Germinal center (tissue), 1 donor: ENCODE measurements around the gene HS3ST3A1.

Experiments used
- DNase-seq: peaks from one replicate; pipeline ENCODE4 v3.0.0; 2012; ENCODE audit warnings: mixed read lengths, low spot score

Gene HS3ST3A1

DNA sequence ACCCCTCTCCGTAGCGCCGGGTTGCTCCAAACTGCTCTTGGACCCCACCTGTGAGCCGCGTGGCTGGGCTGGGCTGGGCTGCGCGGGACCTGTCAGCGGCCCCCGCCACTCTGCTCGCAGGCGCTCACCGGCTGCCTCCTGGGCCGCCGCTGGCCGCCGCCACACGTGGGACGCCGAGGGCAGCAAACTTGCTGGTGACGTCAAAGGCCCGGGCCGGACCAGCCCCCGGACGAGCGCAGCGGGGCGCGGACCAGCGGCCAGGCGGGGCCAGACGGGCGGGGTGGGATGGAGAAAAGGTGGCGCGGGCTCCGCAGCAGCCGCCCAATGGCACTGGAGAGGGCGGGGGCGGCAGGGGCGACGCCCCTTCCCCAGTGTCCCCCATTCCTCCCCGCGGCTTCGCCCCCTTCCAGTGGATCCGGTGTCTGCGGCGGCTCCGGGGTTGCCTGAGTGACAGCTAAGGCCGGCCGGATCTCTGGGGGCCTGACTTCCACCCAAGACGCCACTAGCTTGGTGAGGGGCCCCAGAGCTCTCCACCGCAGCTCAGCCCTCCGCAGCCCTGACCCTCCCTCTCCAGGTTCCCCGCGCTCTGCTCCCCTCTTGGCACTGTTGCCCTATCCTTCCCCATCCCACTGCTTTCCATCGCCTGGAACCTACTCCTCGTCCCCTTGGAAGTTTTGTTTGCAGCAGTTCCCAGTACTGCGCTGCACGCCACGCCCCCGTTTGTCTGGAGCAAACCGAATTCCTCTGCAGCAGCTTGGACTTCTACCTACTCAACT is at the start of gene HS3ST3A1:
Gene HS3ST3A1 (minus strand): TSS at position 154 of the 776 bp plus-strand sequence. CDS start 800 bp downstream, outside the sequence.
- no peak for DNase-seq

DNA sequence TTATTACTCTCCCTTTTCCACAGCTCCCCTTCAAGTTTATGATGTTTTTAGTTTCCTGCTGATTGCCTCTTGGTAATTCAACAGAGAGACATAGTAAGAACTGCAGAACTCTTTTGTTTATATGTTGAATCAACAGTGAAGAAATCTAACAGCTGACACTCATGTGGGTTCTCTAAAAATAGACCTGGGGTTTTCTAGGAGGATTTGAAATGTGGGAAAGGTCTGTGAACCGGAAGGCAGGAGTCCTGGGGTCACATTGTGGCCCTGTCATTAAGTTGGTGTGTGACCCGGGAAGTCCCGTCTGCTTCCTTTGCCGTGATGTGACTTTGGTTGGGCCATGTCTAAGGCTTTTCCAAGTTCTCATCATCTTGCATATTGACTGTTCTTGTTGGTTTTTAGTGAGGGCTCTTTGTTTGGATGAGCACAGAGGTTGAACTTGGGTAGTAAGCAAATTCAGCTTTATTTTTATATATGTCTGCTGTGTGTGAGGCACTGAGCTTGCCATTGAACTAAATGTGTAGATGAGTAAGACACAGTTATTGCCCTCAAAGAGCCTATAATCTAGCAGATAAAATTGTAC is 48.5 kb upstream of the HS3ST3A1 start:
- DNase-seq, result no peak

DNA sequence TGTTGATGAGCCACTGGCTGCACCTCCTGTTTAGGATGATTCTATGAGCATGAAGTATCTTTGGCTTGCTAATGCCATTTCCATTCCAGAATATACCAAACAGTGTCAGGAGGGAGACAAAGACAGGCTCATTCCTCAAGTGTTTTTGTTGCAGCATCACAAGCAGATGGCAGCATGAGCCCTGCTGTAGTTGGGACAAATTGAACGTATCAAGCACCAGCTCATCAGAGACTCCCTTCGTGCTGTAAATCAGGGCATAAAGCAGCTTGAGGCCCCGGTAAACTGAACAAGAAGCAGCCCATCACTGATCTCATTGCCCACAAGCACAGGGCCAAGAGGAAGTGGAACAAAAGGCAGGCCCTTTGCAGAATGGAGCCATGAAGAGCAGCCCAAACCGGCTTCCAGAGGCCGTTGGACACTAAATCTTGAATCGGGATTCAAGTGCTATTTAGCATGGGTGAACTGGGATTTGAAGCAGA is 45.9 kb upstream of the HS3ST3A1 start:
- no peak for DNase-seq

DNA sequence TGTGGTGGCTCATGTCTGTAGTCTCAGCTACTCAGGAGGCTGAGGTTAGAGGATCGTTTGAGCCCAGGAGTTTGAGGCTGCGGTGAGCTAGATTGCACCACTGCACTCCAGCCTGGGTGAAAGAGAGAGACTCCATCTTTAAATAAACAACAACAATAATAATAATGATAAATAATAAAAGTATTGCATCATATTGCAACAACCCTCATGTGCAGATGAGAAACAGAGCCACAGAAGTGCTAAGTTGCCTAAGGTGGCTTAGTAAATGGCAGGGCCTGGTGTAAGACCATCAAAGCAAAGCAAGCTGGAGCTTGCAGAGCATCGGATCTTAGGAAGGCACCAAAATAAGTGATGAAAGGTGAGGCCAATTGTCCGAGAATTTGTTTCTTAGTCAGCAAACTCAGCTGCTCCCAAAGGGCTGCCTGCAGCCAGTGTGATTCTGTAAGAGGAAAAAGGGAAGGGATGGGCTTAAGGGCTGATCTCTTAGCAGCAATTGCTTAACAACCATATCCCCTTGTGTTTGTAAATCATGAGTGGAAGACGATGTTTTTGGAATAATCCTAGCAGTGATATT is 45.3 kb upstream of the HS3ST3A1 start:
- DNase-seq, result no peak

DNA sequence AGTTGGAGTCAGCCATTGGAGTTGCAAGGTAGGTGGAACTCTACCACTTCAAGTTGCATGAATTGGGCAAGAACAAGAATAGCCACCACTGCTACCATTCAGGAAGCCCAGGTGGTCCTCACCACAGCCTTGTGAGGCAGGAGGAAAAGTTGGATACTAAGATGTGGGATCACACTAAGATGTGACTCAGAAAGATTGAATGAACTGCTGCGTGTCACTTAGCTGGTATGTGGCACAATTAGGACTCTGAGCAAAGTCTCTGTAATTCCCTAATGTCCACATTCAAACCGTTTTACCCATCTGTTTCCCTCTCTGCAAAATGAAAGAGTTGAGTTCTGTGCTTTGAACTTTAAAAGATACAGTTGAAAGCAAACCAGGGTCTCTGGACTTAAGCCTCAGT is 44.7 kb upstream of the HS3ST3A1 start:
- DNase-seq, result no peak

DNA sequence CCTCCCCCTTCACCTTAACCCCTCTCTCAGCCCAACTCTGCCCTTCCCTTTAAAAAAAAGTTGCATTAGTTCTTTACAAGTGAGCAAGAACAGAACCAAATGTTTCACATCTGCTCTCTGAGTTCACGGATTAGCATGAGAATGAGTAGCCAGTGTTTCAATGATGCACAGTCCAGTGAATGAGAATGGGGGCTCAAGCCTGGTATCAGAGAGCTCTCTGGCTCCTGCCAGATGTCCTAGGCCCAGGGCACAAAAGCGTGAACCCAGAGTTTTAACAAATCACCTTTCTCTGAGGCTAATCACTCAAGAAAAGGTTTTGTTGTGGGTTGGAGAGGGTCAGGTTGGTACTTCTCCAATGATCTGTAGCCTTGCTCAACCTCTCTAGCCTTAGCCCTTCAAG is 41.5 kb upstream of the HS3ST3A1 start:
- no peak for DNase-seq

DNA sequence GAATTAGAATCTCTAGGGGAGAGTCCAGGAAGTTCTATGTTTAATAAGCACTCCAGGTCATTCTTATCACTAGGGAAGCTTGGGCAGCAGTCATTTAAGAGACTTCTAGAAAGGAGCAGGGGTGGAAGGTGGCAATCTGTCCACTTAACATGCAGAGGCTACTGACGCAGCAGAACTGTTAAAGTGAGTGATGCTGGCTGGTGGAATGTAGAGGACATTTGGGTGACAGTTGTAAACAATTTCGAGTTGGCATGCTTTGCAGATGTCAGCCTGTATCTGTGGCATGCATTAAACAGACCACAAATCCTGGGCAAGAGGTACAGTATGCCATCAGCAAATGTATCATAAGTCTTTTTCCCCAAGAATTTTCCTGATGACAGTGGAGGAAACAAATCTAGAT is 40.5 kb upstream of the HS3ST3A1 start:
- DNase-seq, result no peak

DNA sequence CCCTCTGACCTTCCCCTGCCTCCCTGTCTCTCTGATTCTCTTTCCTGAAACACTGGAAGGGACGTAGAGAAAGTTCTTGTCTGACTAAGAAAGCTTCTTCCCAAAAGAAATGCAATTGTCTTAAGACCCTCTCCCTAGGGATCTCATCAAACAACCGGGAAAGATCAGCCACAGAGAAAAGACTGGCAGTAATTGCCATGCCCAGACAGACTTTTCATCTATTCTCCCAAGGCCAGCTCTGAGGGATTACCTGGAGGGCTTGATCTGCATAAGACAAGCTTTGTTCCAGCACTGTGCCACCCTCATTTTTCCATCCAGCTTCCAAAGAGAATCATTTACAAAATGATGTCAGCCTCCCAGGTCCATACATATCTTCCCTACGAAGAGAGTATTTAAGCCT is 38.8 kb upstream of the HS3ST3A1 start:
- no peak for DNase-seq

DNA sequence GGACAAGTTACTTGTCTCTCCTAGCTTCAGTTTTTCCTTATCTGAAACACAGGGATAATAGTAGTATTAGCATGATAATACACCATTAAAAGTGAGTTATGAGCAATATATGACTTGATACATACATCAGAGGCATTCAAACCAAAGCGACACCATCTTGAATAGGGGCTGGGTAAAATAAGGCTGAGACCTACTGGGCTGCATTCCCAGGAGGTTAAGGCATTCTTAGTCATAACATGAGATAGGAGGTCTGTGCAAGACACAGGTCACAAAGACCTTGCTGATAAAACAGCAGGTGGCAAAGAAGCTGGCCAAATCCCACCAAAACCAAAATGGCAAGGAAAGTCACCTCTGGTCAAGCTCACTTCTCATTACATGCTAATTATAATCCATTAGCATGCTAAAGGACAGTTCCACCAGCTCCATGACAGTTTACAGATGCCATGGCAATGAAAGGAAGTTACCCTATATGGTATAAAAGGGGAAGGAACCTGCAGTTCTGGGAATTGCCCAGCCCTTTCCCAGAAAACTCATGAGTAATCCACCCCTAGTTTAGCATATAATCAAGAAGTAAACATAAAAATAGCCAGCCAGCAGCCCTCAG is 37.2 kb upstream of the HS3ST3A1 start:
- no peak for DNase-seq

DNA sequence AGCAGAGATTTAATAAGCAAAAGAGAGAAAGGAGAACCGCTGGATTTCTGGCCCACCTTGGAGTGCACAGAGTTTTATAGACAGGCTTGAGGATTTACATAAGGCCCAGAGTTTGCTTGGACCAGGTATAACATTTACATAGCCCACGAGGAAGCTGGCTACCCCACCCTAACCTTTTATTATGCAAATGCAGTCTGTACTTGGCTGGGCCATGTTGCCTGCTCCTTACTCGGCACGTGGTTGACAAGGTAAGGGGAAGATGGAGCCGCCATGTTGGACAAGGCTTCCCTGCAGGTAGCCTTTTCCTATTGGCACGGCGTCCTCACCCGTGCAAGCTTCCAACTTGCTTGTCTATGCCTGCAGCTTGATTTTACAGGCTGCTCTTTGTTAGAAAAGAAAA is 35.2 kb upstream of the HS3ST3A1 start:
- DNase-seq, result no peak

DNA sequence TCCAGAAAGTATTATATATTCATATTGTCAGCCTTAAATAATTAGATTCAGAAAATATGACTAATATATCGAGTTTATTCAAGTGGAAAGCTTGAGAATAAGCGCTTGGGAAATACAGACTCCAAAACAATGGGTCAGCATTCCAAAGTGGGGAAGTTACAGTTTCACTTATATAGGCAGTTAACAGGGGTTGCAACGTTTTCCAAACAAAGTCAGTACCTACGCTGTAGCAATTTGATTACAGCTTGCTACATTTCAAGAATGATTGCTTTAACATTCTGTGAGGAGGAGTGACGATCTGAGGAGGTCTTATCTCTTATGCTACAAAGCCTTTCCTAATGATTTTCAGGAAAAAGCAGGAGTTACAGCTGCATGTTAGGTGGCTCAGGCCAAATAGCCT is 34.2 kb upstream of the HS3ST3A1 start:
- no peak for DNase-seq

DNA sequence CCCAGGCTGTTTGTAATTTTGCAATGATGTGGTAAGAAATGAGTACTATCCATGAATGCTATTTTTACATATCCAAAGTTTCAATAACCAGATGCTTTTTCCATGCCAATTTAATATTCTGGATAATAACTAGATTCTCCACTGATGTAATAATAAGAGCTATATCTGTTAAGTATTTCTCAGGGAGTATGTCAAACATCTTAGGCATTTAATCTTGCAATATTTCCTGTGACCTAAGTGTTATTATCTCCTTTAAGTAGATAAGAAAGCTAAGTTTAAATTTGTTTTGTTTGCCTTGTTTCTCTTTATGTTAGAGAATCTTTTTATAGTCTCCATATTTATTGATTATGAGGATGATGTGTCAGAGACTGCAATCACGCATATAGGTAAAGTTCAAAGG is 32.3 kb upstream of the HS3ST3A1 start:
- DNase-seq, result no peak

DNA sequence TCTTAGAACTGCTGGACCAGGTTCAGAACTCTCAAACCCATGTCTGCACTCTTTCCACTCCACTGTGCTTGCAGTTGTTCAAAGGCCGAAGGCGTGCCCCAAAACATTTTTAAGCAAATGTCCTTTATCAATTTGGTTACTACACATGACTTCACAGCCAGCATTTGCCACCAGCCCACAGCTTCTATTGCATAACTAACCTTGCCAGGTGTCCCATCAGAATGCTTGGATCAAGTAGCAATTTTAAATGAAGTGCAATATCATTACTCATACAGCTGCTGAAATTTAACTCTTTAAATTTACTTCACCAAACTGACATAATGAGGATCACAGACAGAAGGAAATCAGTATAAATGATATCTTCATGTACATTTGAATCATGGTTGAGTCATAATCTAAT is 29.8 kb upstream of the HS3ST3A1 start:
- DNase-seq, result no peak

DNA sequence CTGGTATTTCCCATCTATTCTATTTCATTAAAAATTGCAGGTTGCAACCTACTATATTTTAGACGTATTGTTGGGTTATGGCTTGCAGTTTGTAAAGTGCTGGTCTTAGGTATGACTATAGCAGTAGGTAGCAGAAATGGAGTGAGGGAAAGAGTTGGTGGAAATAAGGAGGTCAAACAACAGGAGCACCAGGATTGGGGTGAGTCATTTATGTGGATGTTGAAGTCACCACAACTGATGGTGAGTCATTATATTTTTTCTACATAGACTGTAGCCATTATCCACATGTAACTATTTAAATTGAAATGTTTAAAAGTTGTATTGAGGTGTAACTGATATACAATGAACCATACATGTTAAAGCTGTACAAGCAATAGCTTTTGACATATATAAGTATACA is 25.0 kb upstream of the HS3ST3A1 start:
- DNase-seq, result no peak

DNA sequence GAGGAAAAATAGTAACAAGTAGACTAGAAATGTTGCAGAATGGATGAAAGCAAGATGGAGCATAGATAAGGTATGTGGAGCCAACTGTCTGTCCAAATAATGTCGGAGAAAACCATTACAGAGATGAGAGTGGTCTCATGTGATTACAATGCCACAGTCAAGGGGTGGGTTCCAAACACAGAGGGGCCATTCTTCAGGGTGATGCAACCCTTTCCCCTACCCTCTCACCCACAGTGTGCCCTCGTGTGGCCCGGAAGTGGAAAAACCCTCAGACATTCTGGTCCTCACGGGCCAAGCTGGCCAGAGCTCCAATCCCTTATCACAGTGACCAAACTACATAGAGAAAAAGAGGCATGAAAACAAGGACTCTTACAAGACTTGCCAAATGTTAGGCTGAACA is 17.7 kb upstream of the HS3ST3A1 start:
- no peak for DNase-seq

DNA sequence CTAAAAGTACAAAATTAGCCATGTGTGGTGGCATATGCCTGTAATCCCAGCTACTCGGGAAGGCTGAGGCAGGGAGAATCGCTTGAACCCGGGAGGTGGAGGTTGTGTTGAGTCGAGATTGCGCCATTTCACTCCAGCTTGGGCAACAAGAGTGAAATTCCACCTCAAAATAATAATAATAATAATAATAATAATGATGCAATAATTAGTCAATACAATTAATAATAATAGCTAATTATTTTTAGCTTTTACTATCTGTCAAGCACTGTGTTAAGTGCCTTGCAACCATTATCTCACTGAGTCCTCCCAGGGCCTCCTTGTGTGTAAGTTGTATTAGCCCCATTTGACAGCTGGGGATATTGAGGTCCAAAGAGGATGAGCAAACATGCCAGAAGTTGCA is 14.3 kb upstream of the HS3ST3A1 start:
- no peak for DNase-seq

DNA sequence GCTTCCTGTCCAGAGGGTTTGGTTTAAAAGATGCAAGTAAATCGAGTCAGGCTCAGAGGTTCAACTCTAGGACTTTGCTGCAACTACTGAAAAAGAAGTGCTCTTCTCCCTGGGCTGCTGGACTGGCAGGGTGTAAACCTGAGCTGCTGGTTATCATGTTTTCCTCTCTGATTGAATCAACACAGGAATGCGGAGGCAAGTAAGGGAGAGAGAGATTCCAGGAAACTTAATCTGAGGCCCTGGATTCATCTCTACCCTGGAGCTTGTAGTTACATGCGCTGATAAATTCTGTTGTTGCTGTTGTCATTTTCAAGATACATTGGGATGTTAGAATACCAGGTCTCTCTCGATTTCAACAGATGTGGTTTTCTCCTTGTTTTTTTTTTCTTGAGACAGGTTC is 8.2 kb upstream of the HS3ST3A1 start:
- no peak for DNase-seq

DNA sequence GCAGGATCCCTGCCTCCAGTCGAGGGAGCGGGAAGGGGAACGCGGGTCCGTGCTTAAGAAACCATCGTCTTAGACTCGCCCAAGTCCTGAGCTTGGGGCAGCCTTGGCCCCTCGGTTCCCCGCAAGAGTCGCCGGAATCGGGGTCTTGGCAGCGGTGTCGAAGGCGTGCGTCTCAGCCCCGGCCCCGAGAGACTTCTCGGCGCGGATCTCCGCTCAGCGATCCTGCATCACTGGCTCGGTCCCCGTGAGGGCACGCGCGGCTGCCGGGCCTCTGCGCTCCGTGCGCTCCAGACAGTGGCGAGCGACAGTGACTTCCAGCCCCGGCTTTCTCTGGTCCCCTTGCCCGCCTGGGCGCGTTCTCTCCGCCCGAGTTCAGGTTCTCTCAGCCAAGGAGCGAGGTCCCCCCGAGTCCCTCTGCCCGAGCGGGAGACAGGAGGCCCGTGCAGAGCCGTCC is 380 bp downstream of the HS3ST3A1 start:
- DNase-seq, result no peak

DNA sequence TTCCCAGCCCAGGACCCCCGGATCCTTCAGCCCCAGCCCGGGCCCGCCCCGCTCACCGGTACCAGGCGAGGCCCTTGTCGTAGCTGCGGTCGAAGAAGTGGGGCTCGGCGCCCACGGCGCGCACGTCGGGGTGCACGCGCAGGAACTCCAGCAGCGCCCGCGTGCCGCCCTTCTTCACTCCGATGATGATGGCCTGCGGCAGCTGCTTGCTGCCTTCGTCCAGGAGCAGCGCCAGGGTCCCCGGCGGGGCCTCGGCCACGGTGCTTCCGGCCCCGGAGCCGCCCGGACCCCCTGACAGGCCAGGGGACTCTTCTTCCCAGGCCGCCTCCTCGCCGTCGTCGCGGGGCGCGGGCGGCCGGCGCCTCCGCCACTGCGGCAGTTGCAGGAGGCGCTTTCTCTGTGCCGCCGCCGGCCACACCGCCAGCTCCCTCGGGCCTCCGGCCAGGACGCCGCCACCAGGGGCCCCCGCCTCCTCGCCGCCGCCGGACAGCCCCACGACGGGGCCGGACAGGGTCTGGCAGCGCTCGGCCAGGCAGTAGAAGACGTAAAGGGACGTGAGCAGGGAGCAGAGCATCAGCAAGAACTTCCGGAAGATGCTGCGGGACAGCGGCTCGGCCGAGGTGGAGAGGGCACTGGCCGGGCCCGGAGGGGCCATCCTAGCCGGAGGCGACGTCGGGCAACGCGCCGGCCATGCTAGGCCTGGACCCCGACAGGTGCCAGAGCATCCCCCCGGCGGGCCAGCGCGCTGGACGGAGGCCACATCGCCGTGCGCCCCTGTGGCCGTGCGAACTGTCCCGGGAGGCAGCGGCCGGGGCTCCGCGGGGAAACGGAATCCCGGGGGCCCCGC is 1.0 kb downstream of the HS3ST3A1 start:
- DNase-seq, result no peak

DNA sequence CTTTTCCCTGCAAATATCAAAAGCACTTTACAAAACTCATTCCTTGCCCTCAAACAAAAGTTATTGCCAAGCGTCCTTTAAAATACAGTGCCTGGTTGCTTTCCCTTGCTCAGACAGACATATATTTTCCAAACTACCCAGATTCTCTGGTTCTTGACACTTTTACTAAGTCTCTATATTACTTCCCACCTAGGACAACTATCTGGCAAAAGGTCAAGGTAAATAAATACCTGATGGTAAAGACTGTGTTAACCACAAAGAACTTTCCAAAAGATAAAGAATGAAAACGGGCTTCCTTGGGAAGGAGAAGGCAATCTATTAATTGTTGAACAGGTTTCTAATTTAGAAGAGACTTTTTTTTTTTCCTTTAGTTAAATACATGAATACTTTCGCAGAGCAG is 1.9 kb downstream of the HS3ST3A1 start:
- no peak for DNase-seq

DNA sequence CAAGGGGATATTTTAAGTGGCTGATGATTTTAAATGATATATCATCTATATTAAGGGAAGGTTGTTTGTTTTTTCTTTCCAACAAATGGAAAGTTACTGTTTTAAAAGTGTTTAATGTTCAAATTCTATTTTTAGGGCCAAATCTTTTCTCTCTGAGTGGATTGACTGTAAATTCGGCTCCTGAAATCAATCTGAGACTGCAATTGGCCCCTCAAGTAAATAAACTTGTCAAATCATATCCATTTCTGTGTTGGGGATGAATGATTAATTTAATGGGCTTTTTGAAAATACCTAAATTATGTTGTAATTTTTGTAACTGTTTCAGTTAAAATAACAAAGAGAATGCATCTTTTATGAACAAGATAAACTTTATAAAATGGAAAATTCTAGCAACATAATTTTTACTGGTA is 2.6 kb downstream of the HS3ST3A1 start:
- DNase-seq, result no peak
